A549 (cell line): ENCODE results near the gene PRSS57. TPM values are rescaled to one million over a fixed set of nuclear protein-coding genes. Genes with fewer than 3 reads are reported as not detected.
A peak's percentile ranks its signal among the peaks of the same experiment; 100 is the strongest.

Experiments
- ATAC-seq, 2 experiments: fragments of 200-7000 bp in 1 of 2; fragments of >200 bp in 1 of 2; cut with Nextera tagmentation in 1 of 2; cut with Tn5 transposase in 1 of 2; 3 replicates each; pipeline versions ENCODE4 v1.8.0 to v1.9.1; 2018 to 2020; ENCODE audit warnings: mild to moderate bottlenecking in 1 of 2, moderate library complexity in 1 of 2
- CTCF ChIA-PET: fragments of 300-600 bp; sonication (Branson Sonifier 250); formaldehyde crosslinking; extraction: SDS; loops from one replicate; lab custom pipeline; 2021; ENCODE audit warnings: antibody characterized with exemption, inconsistent platforms; lab: Yijun Ruan, JAX
- POLR2A ChIA-PET: fragments of 350-600 bp; formaldehyde crosslinking; extraction: SDS; loops from one replicate; lab custom pipeline; 2021; ENCODE audit warnings: antibody characterized with exemption, inconsistent platforms; lab: Yijun Ruan, JAX
- DNase-seq, 2 experiments: peaks; one replicate each; pipeline versions ENCODE4 v3.0.0 to v3.0.0-alpha.2; 2011 to 2016; ENCODE audit warnings: low read depth in 1 of 2, low spot score in 1 of 2
- FAIRE-seq: peaks from 2 replicates; lab custom pipeline; 2011; peaks lifted over from hg19 to GRCh38; lab: Jason Lieb, UNC
- H3K27ac ChIP-seq, 2 experiments: fragments of >200 bp; sonication (Bioruptor Twin); formaldehyde crosslinking; 3 replicates each; pipeline ENCODE4 v1.5.1; 2016 to 2017
- H3K4me1 ChIP-seq: fragments of >200 bp; sonication (Bioruptor Twin); formaldehyde crosslinking; 3 replicates; pipeline ENCODE4 v1.6.1; 2016
- H3K4me2 ChIP-seq: fragments of >200 bp; sonication (Bioruptor Twin); formaldehyde crosslinking; 3 replicates; pipeline ENCODE4 v1.6.1; 2016
- H3K4me3 ChIP-seq: fragments of >200 bp; sonication (Bioruptor Twin); formaldehyde crosslinking; 3 replicates; pipeline ENCODE4 v1.5.1; 2016
- H3K9me3 ChIP-seq: fragments of >200 bp; sonication (Bioruptor Twin); formaldehyde crosslinking; 3 replicates; pipeline ENCODE4 v1.6.1; 2016
- CBX8 ChIP-seq: fragments of 200-600 bp; sonication (generic); IDR thresholded peaks from 2 replicates; pipeline ENCODE4 v1.6.1; 2016
- EHF ChIP-seq: fragments of 250-450 bp; sonication (Bioruptor Pico); IDR thresholded peaks from 2 replicates; pipeline ENCODE4 v1.5.0; 2020; ENCODE audit warnings: mild to moderate bottlenecking
- FOSB ChIP-seq: fragments of 250-450 bp; sonication (Bioruptor Pico); IDR thresholded peaks from 2 replicates; pipeline ENCODE4 v1.5.0; 2020; ENCODE audit warnings: mild to moderate bottlenecking, moderate library complexity
- FOXS1 ChIP-seq: fragments of 250-450 bp; sonication (Bioruptor Pico); IDR thresholded peaks from 2 replicates; pipeline ENCODE4 v1.5.0; 2020; ENCODE audit warnings: mild to moderate bottlenecking, moderate library complexity
- GATA3 ChIP-seq: IDR thresholded peaks from 2 replicates; pipeline ENCODE4 v1.6.1; 2012; ENCODE audit warnings: borderline replicate concordance
- HDAC2 ChIP-seq: fragments of 200-600 bp; sonication (generic); IDR thresholded peaks from 2 replicates; pipeline ENCODE4 v1.6.1; 2016
- JUN ChIP-seq, 2 experiments: fragments of >200 bp; sonication (Bioruptor Twin); formaldehyde crosslinking; IDR thresholded peaks; 2 replicates in 1 of 2; 3 replicates in 1 of 2; pipeline ENCODE4 v1.6.1; 2016 to 2017
- KDM1A ChIP-seq: fragments of 200-600 bp; sonication (generic); IDR thresholded peaks from 2 replicates; pipeline ENCODE4 v1.6.1; 2016; ENCODE audit warnings: low read depth, mild to moderate bottlenecking
- RARB ChIP-seq: fragments of 250-450 bp; sonication (Bioruptor Pico); IDR thresholded peaks from 2 replicates; pipeline ENCODE4 v1.8.0; 2021; ENCODE audit warnings: mild to moderate bottlenecking, moderate library complexity
- RNF2 ChIP-seq: fragments of 200-600 bp; sonication (generic); IDR thresholded peaks from 2 replicates; pipeline ENCODE4 v1.6.1; 2016; ENCODE audit warnings: low read depth, mild to moderate bottlenecking, antibody characterized with exemption, moderate library complexity, borderline replicate concordance
- SMC3 ChIP-seq: fragments of >200 bp; sonication (Bioruptor Twin); formaldehyde crosslinking; IDR thresholded peaks from 3 replicates; pipeline ENCODE4 v1.6.1; 2018; ENCODE audit warnings: inconsistent platforms
- TFCP2L1 ChIP-seq: fragments of 250-450 bp; sonication (Bioruptor Pico); IDR thresholded peaks from 2 replicates; pipeline ENCODE4 v1.5.0; 2021; ENCODE audit warnings: mild to moderate bottlenecking
- ZC3H11A ChIP-seq: fragments of 450-650 bp; IDR thresholded peaks from 2 replicates; pipeline ENCODE4 v1.6.1; 2014; ENCODE audit warnings: antibody characterized with exemption, mild to moderate bottlenecking
- WGBS: methylation state at CpG from one replicate; pipeline ENCODE4 v1.1.6; 2017; ENCODE audit errors: missing lambda C conversion rate; 5-methylcytosine and 5-hydroxymethylcytosine counted together
- polyA plus RNA-seq, 4 experiments: library from polyadenylated mRNA; depleted of rRNA in 3 of 4; stranded (reverse); fragments of >200 nt; fragmentation: RNase III in 1 of 4; extraction: RNeasy Plus Mini Kit Qiagen cat#74134 plus additional on column Dnase treatment in 1 of 4; gene quantifications; 2 replicates in 3 of 4; 3 replicates in 1 of 4; pipeline ENCODE4 v1.2.3, GENCODE V29; 2011 to 2017
- TF ChIP-seq, protein P1 (sequence below): fragments of >200 bp; sonication (Bioruptor Twin); formaldehyde crosslinking; IDR thresholded peaks from 3 replicates; pipeline ENCODE4 v1.5.1; 2016
- TF ChIP-seq, protein P2 (sequence below): fragments of >200 bp; sonication (Bioruptor Twin); formaldehyde crosslinking; IDR thresholded peaks from 2 replicates; pipeline ENCODE4 v1.6.1; 2016
- TF ChIP-seq, protein P3 (sequence below): fragments of 200-600 bp; sonication (generic); IDR thresholded peaks from 2 replicates; pipeline ENCODE4 v1.6.1; 2016; ENCODE audit warnings: antibody characterized with exemption, mild to moderate bottlenecking, moderate library complexity
- TF ChIP-seq, protein P4 (sequence below): fragments of 450-650 bp; IDR thresholded peaks from 2 replicates; pipeline ENCODE4 v1.6.1; 2014; ENCODE audit warnings: antibody characterized with exemption

PRSS57 gene
- polyA plus RNA-seq, 2 of the 4 experiments (the other 2 are of a cell fraction) = 0.10 TPM; not detected in 1

DNA sequence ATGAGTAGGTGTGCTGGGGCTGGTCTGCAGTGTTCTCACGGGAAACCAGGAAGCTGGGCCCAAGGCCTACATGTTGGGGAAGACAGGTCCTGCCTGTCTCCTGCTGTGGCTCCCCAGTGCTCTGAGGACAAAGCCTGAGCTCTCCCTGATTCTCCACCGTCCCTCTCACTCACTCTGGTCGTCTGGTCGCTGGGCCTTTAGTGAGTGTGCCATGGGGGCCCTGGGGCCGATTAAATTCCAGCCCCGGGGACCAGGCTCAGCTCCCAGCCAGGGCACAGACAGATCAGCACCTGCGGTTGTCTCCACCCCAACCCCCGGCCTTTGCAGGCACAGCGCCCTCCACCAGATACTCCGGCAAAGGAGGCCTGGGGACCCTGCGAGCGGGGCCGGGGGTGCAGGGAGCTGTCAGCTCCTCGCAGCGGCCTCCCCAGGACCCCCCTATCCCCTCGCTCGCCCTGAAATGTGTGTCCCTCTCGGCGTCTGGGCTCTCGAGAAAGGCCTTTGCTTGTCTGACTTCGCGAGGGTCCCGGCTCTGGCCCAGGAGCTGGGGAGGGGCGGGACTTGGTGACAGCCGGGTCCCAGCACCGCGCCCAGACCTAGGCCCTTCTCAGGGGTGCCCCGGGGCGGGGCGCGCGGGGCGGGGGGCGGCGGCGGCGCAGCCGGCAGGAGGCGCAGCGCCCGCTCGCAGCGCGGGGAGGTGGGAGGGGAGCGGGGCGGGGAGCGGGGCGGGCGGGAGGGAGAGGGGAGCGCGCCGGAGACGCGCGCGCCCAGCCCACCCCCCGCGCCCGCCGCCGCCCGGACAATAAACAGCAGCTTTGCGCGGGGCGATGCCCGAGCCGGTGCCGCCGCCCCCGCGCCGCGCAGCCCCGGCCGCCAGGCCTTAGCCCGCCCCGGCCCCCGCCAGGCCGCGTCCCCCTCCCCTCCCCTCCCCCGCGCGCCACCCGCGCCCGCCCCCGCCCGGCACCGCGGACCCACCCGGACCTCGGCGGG, 13.2 kb upstream of the PRSS57 start, which contains the start of gene PALM:
PALM (plus strand) TSS at position 782 of the 990 bp plus-strand sequence. CDS start 212 bp downstream, outside the sequence.
- H3K4me1 ChIP-seq = peaks cover 14% of the 10 kb centered on the region
- peak within 1 kb of the TSS; percentile 76 for H3K4me2 ChIP-seq
- 60% methylated on average over 2 of the region's 93 CpGs for WGBS
- peak within 1 kb of the TSS; percentile 97 for H3K4me3 ChIP-seq
- TF ChIP-seq, protein P1, sequence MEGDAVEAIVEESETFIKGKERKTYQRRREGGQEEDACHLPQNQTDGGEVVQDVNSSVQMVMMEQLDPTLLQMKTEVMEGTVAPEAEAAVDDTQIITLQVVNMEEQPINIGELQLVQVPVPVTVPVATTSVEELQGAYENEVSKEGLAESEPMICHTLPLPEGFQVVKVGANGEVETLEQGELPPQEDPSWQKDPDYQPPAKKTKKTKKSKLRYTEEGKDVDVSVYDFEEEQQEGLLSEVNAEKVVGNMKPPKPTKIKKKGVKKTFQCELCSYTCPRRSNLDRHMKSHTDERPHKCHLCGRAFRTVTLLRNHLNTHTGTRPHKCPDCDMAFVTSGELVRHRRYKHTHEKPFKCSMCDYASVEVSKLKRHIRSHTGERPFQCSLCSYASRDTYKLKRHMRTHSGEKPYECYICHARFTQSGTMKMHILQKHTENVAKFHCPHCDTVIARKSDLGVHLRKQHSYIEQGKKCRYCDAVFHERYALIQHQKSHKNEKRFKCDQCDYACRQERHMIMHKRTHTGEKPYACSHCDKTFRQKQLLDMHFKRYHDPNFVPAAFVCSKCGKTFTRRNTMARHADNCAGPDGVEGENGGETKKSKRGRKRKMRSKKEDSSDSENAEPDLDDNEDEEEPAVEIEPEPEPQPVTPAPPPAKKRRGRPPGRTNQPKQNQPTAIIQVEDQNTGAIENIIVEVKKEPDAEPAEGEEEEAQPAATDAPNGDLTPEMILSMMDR = peak; percentile 42
- TF ChIP-seq FOXS1 = no peak
- no peak for TF ChIP-seq TFCP2L1 (CRISPR knock-in tag)
- peak; percentile 32; the same call in 1 of the 3 replicates for TF ChIP-seq SMC3
- FAIRE-seq (no peak), ATAC-seq (peak; percentile 51 to 77), DNase-seq (no peak)
- no peaks in the 10 kb centered on the region for H3K9me3 ChIP-seq
- ChIA-PET CTCF (interaction anchor here (0.7 to 1.9 kb wide), 8 partner anchors 11 to 36 kb away, joined by 3 to 12 read pairs (median 5); no protein-coding TSS in a partner anchor), POLR2A (interaction anchor here (1.1 kb wide), 1 partner anchor 44 kb away, joined by 4 read pairs; no protein-coding TSS in a partner anchor)
- peak within 1 kb of the TSS; percentile 90 to 99 for H3K27ac ChIP-seq

DNA sequence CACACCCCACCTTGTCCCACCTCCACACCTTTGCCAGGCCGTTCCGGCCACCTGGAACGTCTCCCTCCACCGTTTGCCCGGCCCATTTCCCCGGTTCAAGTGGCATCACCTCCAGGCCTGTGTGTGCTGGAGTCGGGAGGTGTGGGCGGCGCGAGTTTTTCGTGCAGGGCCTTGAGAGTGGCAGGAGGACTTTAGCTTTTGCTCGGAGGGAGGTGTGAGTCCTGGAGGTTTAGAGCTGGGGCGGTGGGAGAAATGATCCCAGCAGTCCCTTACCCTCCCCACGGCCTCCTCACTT, 9.1 kb upstream of the PRSS57 start:
- H3K27ac ChIP-seq = peak overlapping the region in 1 of 2 experiments; percentile 80; a peak in 2 of 6 replicates
- TF ChIP-seq ZC3H11A (no peak), GATA3 (no peak), RNF2 (no peak), CBX8 (no peak), RARB (CRISPR knock-in tag) (no peak), KDM1A (no peak), HDAC2 (no peak), EHF (no peak), JUN (IDR thresholded peaks at IDR 0.05) (no peak), FOSB (CRISPR knock-in tag) (no peak)
- TF ChIP-seq, protein P2, sequence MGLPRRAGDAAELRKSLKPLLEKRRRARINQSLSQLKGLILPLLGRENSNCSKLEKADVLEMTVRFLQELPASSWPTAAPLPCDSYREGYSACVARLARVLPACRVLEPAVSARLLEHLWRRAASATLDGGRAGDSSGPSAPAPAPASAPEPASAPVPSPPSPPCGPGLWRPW = no peak
- TF ChIP-seq, protein P3, sequence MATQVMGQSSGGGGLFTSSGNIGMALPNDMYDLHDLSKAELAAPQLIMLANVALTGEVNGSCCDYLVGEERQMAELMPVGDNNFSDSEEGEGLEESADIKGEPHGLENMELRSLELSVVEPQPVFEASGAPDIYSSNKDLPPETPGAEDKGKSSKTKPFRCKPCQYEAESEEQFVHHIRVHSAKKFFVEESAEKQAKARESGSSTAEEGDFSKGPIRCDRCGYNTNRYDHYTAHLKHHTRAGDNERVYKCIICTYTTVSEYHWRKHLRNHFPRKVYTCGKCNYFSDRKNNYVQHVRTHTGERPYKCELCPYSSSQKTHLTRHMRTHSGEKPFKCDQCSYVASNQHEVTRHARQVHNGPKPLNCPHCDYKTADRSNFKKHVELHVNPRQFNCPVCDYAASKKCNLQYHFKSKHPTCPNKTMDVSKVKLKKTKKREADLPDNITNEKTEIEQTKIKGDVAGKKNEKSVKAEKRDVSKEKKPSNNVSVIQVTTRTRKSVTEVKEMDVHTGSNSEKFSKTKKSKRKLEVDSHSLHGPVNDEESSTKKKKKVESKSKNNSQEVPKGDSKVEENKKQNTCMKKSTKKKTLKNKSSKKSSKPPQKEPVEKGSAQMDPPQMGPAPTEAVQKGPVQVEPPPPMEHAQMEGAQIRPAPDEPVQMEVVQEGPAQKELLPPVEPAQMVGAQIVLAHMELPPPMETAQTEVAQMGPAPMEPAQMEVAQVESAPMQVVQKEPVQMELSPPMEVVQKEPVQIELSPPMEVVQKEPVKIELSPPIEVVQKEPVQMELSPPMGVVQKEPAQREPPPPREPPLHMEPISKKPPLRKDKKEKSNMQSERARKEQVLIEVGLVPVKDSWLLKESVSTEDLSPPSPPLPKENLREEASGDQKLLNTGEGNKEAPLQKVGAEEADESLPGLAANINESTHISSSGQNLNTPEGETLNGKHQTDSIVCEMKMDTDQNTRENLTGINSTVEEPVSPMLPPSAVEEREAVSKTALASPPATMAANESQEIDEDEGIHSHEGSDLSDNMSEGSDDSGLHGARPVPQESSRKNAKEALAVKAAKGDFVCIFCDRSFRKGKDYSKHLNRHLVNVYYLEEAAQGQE = no peak
- TF ChIP-seq, protein P4, sequence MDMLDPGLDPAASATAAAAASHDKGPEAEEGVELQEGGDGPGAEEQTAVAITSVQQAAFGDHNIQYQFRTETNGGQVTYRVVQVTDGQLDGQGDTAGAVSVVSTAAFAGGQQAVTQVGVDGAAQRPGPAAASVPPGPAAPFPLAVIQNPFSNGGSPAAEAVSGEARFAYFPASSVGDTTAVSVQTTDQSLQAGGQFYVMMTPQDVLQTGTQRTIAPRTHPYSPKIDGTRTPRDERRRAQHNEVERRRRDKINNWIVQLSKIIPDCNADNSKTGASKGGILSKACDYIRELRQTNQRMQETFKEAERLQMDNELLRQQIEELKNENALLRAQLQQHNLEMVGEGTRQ = no peak
- WGBS = 93% methylated on average over 14 of the region's 14 CpGs
- FAIRE-seq = no peak
- H3K4me3 ChIP-seq = no peak overlapping the region
- no peak for ATAC-seq
- H3K4me2 ChIP-seq = peak overlapping the region; percentile 64; the same call in 1 of the 3 replicates
- DNase-seq = no peak
- H3K9me3 ChIP-seq = no peaks in the 10 kb centered on the region
- ChIA-PET CTCF (interaction anchor here (0.5 kb wide), 1 partner anchor 41 kb away, joined by 3 read pairs; no protein-coding TSS in a partner anchor), POLR2A (interaction anchor here (1.7 to 2.2 kb wide), 2 partner anchors 24 to 27 kb away, joined by 5 read pairs; no protein-coding TSS in a partner anchor)
- H3K4me1 ChIP-seq = 0 out of 3 replicates have a peak, but pooled peaks cover 6% of the 10 kb centered on the region
